Measurements from ENCODE around the gene ZFP62. TPM values are rescaled to one million over a fixed set of nuclear protein-coding genes. Genes with fewer than 3 reads are reported as not detected.

Gene ZFP62
- total and polyA plus RNA-seq, 2 of the 4 experiments (the other 2 are of a cell fraction) = 8.2 to 20.3 TPM

Small RNAs within 50 kb of the gene (microRNA-seq; reads per million reads assigned to microRNA genes)
- not detected for gene RF00019 (ENCODE audit: insufficient read depth, insufficient read length)

Small RNAs within 50 kb of the gene (small RNA-seq; reads per million reads assigned to genes)
- 0 reads per million in 5 experiments for gene RF00019

Other genes with a start within 250 kb of the ZFP62 start
- gene FLT4, start 211.7 kb downstream of the ZFP62 start, total RNA-seq (2012; rRNA removed) = under 0.01 and 0.28 TPM in 2 replicates
- 0.07 TPM in 2 replicates for gene FLT4, start 211.7 kb downstream of the ZFP62 start, polyA plus RNA-seq (2012; rRNA removed)
- gene OR2Y1, start 121.2 kb downstream of the ZFP62 start, total RNA-seq (2012; rRNA removed) = not detected in 2 replicates
- not detected in 2 replicates for gene OR2Y1, start 121.2 kb downstream of the ZFP62 start, polyA plus RNA-seq (2012; rRNA removed)
- 56.3 and 62.2 TPM in 2 replicates for gene MGAT1, start 58.5 kb downstream of the ZFP62 start, total RNA-seq (2012; rRNA removed)
- gene MGAT1, start 58.5 kb downstream of the ZFP62 start, polyA plus RNA-seq (2012; rRNA removed) = 141 and 150 TPM in 2 replicates
- not detected in 2 replicates for gene BTNL8, start 37.9 kb upstream of the ZFP62 start, total RNA-seq (2012; rRNA removed)
- not detected in 2 replicates for gene BTNL8, start 37.9 kb upstream of the ZFP62 start, polyA plus RNA-seq (2012; rRNA removed)
- gene BTNL3, start 127.6 kb upstream of the ZFP62 start, total RNA-seq (2012; rRNA removed) = not detected in 2 replicates
- not detected in 2 replicates for gene BTNL3, start 127.6 kb upstream of the ZFP62 start, polyA plus RNA-seq (2012; rRNA removed)
- not detected in 2 replicates for gene BTNL9, start 179.0 kb upstream of the ZFP62 start, total RNA-seq (2012; rRNA removed)
- gene BTNL9, start 179.0 kb upstream of the ZFP62 start, polyA plus RNA-seq (2012; rRNA removed) = not detected in 2 replicates

All from IMR-90 (cell line).